Aorta (tissue), 5 donors: ENCODE data around the gene ANKMY1. TPM values are rescaled to one million over a fixed set of nuclear protein-coding genes. Genes with fewer than 3 reads are reported as not detected.

Experiments
- ATAC-seq: fragments of 200-7000 bp; cut with Tn5 transposase; one replicate; pipeline ENCODE4 v1.9.1; 2022; ENCODE audit warnings: moderate library complexity; ENCODE audit not compliant: low FRiP score
- DNase-seq, 2 donors: peaks; one replicate each; pipeline ENCODE4 v3.0.0-alpha.2; 2020
- H3K27ac ChIP-seq, 2 donors: one replicate each; pipeline ENCODE4 v1.5.1; 2013; ENCODE audit warnings: low read length in 2 of 2, mild to moderate bottlenecking in 2 of 2, moderate library complexity in 2 of 2, control low read depth in 1 of 2, inconsistent platforms in 1 of 2, low read depth in 1 of 2
- H3K27me3 ChIP-seq, 2 donors: one replicate each; pipeline ENCODE4 v1.6.1; 2013; ENCODE audit warnings: control low read depth in 1 of 2, low read length in 1 of 2, mild to moderate bottlenecking in 1 of 2, moderate library complexity in 1 of 2; ENCODE audit not compliant: insufficient read depth in 2 of 2, control insufficient read depth in 1 of 2
- H3K36me3 ChIP-seq, 2 donors: one replicate each; pipeline ENCODE4 v1.6.1; 2013; ENCODE audit warnings: control low read depth in 1 of 2, low read length in 1 of 2, mild to moderate bottlenecking in 1 of 2; ENCODE audit not compliant: insufficient read depth in 2 of 2, control insufficient read depth in 1 of 2
- H3K4me1 ChIP-seq, 2 donors: one replicate each; pipeline ENCODE4 v1.6.1; 2013; ENCODE audit warnings: low read length in 2 of 2, control low read depth in 1 of 2, mild to moderate bottlenecking in 1 of 2, moderate library complexity in 1 of 2; ENCODE audit not compliant: insufficient read depth in 2 of 2, control insufficient read depth in 1 of 2
- H3K4me3 ChIP-seq, 2 donors: one replicate each; pipeline ENCODE4 v1.5.1; 2013; ENCODE audit warnings: low read length in 2 of 2, control low read depth in 1 of 2, mild to moderate bottlenecking in 1 of 2
- H3K9me3 ChIP-seq: one replicate; pipeline ENCODE4 v1.6.1; 2013; ENCODE audit warnings: mild to moderate bottlenecking, low read length; ENCODE audit not compliant: control insufficient read depth
- WGBS, 2 donors: extraction: QIAGEN DNeasy Blood & Tissue Kit; methylation state at CpG; one replicate each; pipeline ENCODE4 v1.1.7; 2013; 5-methylcytosine and 5-hydroxymethylcytosine counted together
- intact Hi-C, 2 donors: fragments of 100-400 bp; cut with DNase I; formaldehyde crosslinking; loops; one replicate each; pipeline versions ENCODE4 v1.14.2 to v1.15.0; 2022
- polyA plus RNA-seq, 2 donors: library from polyadenylated mRNA; stranded (reverse); fragments of 200-250 nt; gene quantifications; one replicate each; pipeline ENCODE4 v1.2.3, GENCODE V29; 2013
- total RNA-seq, 2 donors: library from RNA; stranded (reverse); fragmentation: NEBNext Ultra II Directional; extraction: Animal tissue kit (Norgen Biotek cat#: 25700); gene quantifications; one replicate each; pipeline ENCODE4 v1.2.1, GENCODE V29; 2021
- donor health status: healthy with polysubstance abuse.
- donor health status: Bipolar disorder and iron deficiency.
- donor health status: DM: no; HTN: no; CAD: no.
- donor health status: DM: no; HTN: no; CAD: no.
- donor health status: DM: yes; HTN: yes; CAD: no.

Gene ANKMY1
- total and polyA plus RNA-seq, 4 donors = 6.2 to 22.0 (median 8.5) TPM

DNA sequence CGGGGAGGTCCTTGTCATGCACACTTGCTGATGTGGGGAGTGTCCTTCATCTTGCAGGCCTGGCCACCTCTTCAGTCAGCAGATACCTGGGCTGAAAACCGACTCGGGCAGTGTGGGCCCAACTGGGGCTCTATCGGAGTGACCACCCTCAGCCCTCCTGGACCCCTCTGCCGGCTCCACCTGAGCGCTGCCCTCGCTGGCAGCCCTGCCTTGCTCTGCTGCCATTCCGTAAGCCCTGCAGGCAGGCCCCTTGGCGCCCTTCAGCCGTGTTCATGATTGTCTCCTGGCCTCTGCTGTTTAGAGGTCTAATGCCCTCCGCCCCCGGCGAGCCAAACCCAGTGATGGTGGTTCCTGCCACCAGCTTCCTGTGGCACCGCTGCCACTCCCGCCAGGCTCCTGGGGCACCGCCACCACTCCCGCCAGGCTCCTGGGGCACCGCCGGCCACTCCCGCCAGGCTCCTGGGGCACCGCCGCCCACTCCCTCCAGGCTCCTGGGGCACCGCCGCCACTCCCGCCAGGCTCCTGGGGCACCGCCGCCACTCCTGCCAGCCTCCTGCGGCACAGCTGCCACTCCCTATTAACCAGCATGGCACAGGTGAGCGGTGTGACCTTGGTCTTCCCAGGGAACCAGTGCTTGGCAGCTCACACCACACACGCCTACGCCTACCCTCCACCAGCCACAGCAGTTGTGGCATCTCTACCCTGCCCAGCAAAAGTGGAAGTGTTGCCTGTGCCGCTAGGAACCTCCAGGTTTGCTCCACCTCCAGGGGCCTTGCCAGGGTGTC lies 44.7 kb upstream of the ANKMY1 start:
- WGBS, 2 donors = 91 to 92% methylated on average over 28 to 32 of the region's 32 CpGs
- Histone ChIP-seq H3K27ac (no peak overlapping the region), H3K27me3 (no peaks in the 10 kb centered on the region), H3K9me3 (no peaks in the 10 kb centered on the region), H3K36me3 (no peaks in the 10 kb centered on the region), H3K4me1 (no peaks in the 10 kb centered on the region), H3K4me3 (no peak overlapping the region)
- ATAC-seq = no peak
- intact Hi-C loops = no loop called here
- DNase-seq = peak; percentile 38 to 72

- ATAC-seq = no peak
- no peaks in the 10 kb centered on the region for H3K36me3 ChIP-seq
These were observed 44.0 kb upstream of the ANKMY1 start for GRCh38 chr2:240601831-240602160.

DNA sequence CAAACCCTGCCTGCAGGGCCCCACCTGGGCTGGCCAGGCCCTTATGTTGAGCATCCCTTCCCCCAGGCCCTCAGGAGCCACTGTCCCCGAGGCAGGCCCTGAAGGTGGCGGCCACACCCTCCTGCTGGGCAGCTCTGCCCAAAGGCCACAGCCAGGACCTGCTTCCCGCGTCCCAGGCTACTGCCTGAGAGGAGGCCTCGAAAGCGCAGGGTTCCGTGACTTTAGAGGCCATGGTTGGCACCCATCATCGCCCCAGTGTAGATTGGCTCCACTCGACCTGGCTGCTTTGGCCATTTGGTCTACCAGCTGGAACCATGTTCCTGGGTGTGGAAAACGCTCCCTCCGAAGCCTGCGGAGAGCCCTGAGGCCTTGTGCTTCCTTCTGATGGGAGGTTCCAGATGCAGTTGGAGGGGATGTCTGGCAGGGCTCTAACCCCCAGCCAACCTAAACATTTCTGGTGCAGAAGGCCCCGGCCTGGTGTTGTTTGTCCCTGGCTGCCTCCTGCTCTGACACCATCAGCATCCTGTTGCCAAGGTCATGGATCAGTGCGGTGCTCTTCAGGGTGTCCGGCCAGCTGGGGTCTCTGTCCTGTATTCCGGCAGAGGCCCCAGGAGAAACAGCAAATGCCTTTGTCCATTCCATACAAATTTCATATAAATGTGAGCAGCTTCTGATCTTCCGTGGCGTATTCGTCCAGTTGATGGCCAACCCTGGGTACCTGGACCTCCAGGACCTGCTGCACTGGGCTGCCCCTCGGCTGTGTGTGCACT lies 43.5 kb upstream of the ANKMY1 start:
- H3K27me3 ChIP-seq = no peaks in the 10 kb centered on the region
- 34 to 36% methylated on average over 20 of the region's 20 CpGs for WGBS, 2 donors
- peak; percentile 41 to 75 for DNase-seq
- no peak for ATAC-seq
- intact Hi-C loops = no loop called here
- H3K27ac ChIP-seq = no peak overlapping the region
- H3K4me3 ChIP-seq = no peak overlapping the region
- H3K9me3 ChIP-seq = no peaks in the 10 kb centered on the region
- H3K36me3 ChIP-seq = no peaks in the 10 kb centered on the region
- no peaks in the 10 kb centered on the region for H3K4me1 ChIP-seq

More at GRCh38 chr2:240601831-240602160, 44.0 kb upstream of the ANKMY1 start:
- H3K27ac ChIP-seq = no peak overlapping the region
- no peaks in the 10 kb centered on the region for H3K4me1 ChIP-seq
- 94% methylated on average over 11 of the region's 11 CpGs for WGBS, 2 donors
- no peaks in the 10 kb centered on the region for H3K9me3 ChIP-seq
- H3K27me3 ChIP-seq = no peaks in the 10 kb centered on the region
- peak; percentile 34 to 60 for DNase-seq
- no peak overlapping the region for H3K4me3 ChIP-seq
- intact Hi-C loops = no loop called here

DNA sequence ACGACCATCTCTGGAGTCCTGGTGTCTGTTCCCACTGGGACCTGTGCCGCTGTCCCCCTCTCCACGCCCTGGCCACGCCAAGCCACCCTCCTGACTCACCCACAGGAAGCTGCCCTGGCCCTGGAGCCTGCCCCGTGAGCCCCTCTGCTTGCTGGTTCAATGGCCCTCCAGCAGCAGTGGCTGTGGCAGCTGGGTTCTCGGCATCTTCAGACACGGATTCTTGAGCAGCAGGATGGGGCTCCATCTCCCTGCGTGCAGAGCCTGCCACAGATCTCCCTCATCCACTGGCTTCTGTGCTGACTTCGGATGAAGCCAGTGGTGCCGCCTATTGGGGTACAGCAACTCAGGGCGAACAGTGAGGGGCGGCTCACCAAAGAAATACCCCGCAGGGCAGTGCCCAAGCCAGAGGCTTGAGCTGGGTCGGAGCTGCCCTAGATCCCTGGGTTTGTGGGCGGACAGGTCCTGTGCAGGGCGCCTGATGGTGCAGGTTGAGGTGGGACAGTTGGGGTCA lies 42.7 kb upstream of the ANKMY1 start:
- no peak overlapping the region for H3K4me3 ChIP-seq
- H3K27me3 ChIP-seq = no peaks in the 10 kb centered on the region
- intact Hi-C loops = no loop called here
- DNase-seq = peak; percentile 39 to 55
- WGBS, 2 donors = 96 to 98% methylated on average over 16 of the region's 16 CpGs
- H3K4me1 ChIP-seq = no peaks in the 10 kb centered on the region
- no peaks in the 10 kb centered on the region for H3K36me3 ChIP-seq
- no peak for ATAC-seq
- no peaks in the 10 kb centered on the region for H3K9me3 ChIP-seq
- H3K27ac ChIP-seq = no peak overlapping the region

GRCh38 chr2:240599141-240599583 lies 41.4 kb upstream of the ANKMY1 start:
- H3K4me3 ChIP-seq = no peak overlapping the region
- DNase-seq = peak in 1 of 2 donors; percentile 59
- intact Hi-C loops = no loop called here
- ATAC-seq = no peak
- H3K36me3 ChIP-seq = no peaks in the 10 kb centered on the region
- H3K27ac ChIP-seq = no peak overlapping the region
- H3K4me1 ChIP-seq = no peaks in the 10 kb centered on the region
- no peaks in the 10 kb centered on the region for H3K27me3 ChIP-seq
- WGBS, 2 donors = 95 to 96% methylated on average over 9 to 11 of the region's 11 CpGs
- H3K9me3 ChIP-seq = no peaks in the 10 kb centered on the region

DNA sequence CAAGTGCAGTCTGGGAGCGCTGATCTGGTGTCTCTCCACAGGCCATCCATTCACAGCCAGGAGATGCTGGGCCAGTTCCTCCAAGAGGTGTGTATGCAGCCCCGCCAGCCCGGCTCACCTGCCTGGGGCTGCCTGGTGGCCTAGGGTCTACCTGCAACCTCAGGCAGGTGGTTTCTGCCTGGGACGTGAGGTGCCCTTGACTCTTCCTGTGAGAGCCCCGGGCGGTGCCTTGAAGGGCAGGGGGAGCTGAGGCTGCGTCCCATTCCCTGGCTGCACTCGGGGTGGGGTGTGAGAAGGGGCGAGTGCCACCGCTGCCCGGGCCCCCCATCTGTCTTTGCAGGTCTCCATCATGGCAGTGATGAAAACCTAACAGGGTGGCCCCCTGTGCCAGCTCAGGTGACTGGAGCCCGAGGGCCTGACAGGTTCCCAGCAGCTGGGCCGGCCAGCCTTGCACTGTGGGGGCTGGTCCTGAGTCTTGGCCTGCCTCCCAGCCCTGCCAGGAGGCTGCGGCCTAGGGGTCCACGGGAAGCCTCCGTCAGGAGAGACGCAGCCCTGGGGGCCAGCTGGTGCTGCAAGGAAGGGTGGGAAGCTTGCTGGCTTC lies 40.6 kb upstream of the ANKMY1 start:
- WGBS, 2 donors = 94 to 98% methylated on average over 17 of the region's 17 CpGs
- peak; percentile 45 to 72 for DNase-seq

DNA sequence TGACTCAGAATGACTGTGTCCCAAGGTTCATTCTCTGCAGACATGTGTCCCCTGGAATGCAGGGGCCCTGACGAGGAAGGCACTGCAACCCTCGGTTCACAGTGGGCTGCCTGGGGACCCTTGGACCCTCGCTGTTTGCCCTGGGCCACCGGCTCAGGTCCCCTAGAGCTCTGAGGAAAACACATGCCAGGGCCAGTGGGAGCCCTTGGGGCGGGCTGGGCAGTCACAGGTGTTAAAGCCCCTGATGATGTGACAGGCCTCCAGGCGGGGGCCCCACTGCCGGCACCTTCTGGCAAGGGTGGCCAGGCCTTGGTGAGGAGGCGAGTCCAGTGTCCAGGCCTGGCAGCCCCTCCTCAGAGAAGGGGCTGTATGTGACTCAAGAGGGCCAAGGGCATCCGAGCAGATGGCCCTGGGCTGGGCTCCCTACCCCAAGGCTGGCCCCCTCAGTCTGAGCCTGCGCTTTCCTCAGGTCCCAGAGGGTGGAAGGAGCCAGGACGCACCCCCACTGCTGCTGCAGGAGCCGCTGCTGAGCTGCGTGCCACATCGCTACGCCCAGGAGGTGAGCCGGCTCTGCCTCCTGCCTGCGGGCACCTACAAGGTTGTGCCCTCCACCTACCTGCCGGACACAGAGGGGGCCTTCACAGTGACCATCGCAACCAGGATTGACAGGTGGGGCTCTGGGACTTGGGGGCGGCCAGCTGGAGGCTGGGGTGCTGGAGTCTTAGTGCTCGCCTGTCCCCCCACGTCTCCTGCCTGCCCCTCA lies 39.8 kb upstream of the ANKMY1 start:
- Histone ChIP-seq H3K27me3 (no peaks in the 10 kb centered on the region), H3K4me3 (no peak overlapping the region), H3K36me3 (no peaks in the 10 kb centered on the region), H3K4me1 (no peaks in the 10 kb centered on the region), H3K9me3 (no peaks in the 10 kb centered on the region), H3K27ac (no peak overlapping the region)
- ATAC-seq (no peak), DNase-seq (peak; percentile 41 to 72)
- WGBS, 2 donors = 88 to 90% methylated on average over 20 to 22 of the region's 22 CpGs
- intact Hi-C loops = no loop called here

More for the DNA sequence above, 40.6 kb upstream of the ANKMY1 start:
- Histone ChIP-seq H3K9me3 (no peaks in the 10 kb centered on the region), H3K36me3 (no peaks in the 10 kb centered on the region), H3K4me3 (no peak overlapping the region), H3K4me1 (no peaks in the 10 kb centered on the region), H3K27ac (no peak overlapping the region), H3K27me3 (no peaks in the 10 kb centered on the region)
- no peak for ATAC-seq
- intact Hi-C loops = no loop called here

DNA sequence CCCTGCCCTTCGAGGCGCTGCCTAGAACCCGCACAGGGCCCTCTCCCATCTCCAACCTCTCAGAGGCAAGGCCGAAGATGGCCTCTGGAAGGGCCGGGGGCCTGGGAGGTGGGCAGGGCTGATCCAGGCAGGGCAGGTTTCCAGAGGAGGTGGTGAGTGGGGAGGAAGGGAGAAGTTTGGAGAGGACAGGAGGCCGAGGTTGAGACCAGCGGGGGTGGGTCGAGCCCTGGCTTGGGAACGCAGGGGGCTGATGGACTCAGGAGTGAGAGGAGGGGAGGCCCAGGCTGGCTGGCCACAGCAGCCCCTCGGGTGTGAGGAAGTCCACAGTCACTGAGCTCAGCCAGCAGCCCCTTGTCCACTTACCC lies 39.2 kb upstream of the ANKMY1 start:
- Histone ChIP-seq H3K9me3 (no peaks in the 10 kb centered on the region), H3K4me3 (no peak overlapping the region), H3K36me3 (no peaks in the 10 kb centered on the region), H3K27ac (no peak overlapping the region), H3K27me3 (no peaks in the 10 kb centered on the region), H3K4me1 (no peaks in the 10 kb centered on the region)
- intact Hi-C loops = no loop called here
- peak; percentile 46 to 64 for DNase-seq
- ATAC-seq = peak; percentile 1
- 43 to 54% methylated on average over 10 of the region's 10 CpGs for WGBS, 2 donors
